Measurements from ENCODE around the gene HBG2.

- TF ChIP-seq TBP (CRISPR knock-in tag; IDR thresholded peaks at IDR 0.05) (no peak), ZNF138 (CRISPR knock-in tag; IDR thresholded peaks at IDR 0.05; ENCODE audit: low read depth) (no peak), TFDP1 (CRISPR knock-in tag; IDR thresholded peaks at IDR 0.05; ENCODE audit: borderline replicate concordance) (no peak), POLR2AphosphoS2 (IDR thresholded peaks at IDR 0.05; ENCODE audit: low read depth, low read length) (no peak), ONECUT2 (CRISPR knock-in tag; IDR thresholded peaks at IDR 0.05) (no peak)
Measured at GRCh38 chr11:5257296-5257695, 2.7 kb upstream of the HBG2 start.
